GM12878 (cell line): ENCODE measurements around the gene MASP1. TPM values are rescaled to one million over a fixed set of nuclear protein-coding genes. Genes with fewer than 3 reads are reported as not detected.

ENCODE experiments used
- ATAC-seq: fragments of 200-7000 bp; cut with Tn5 transposase; 3 replicates; pipeline ENCODE4 v1.9.1; 2020; ENCODE audit warnings: mild to moderate bottlenecking, moderate library complexity
- BruUV-seq: library from RNA; stranded (reverse); fragments of 400-500 nt; replicated peaks from 2 replicates; lab custom pipeline; 2021; lab: Mats Ljungman, UMichigan
- CTCF ChIA-PET: fragments of 300-600 bp; sonication (Branson Sonifier 250); formaldehyde crosslinking; extraction: SDS; loops from one replicate; lab custom pipeline; 2021; ENCODE audit warnings: inconsistent platforms; lab: Yijun Ruan, JAX
- POLR2A ChIA-PET: fragments of 350-600 bp; formaldehyde crosslinking; extraction: SDS; loops from one replicate; lab custom pipeline; 2021; ENCODE audit warnings: inconsistent platforms; lab: Charles Lee
- RAD21 ChIA-PET: fragments of 300-600 bp; sonication (Branson Sonifier 250); formaldehyde crosslinking; loops from one replicate; lab custom pipeline; 2023; ENCODE audit warnings: antibody characterized with exemption; ENCODE audit not compliant: unreplicated experiment; lab: Charles Lee
- SMC1A ChIA-PET: fragments of 300-600 bp; sonication (Branson Sonifier 250); formaldehyde crosslinking; loops from one replicate; lab custom pipeline; 2023; ENCODE audit not compliant: unreplicated experiment, uncharacterized antibody; lab: Charles Lee
- DNase-seq: peaks from one replicate; pipeline ENCODE4 v3.0.0-alpha.2; 2011; ENCODE audit warnings: low read depth, low spot score
- FAIRE-seq: peaks from 3 replicates; lab custom pipeline; 2011; peaks lifted over from hg19 to GRCh38; lab: Jason Lieb, UNC
- H2AFZ ChIP-seq: 2 replicates; pipeline ENCODE4 v1.6.0; 2011; ENCODE audit warnings: low read depth, low read length, control low read depth; ENCODE audit not compliant: control insufficient read depth
- H3K27ac ChIP-seq: 2 replicates; pipeline ENCODE4 v1.5.1; 2011; ENCODE audit warnings: control low read depth; ENCODE audit not compliant: control insufficient read depth, insufficient read depth
- H3K27me3 ChIP-seq, 2 experiments: replicated peaks in 1 of 2; 2 replicates each; pipeline versions ENCODE4 v1.6.0 to v1.6.1; 2011; ENCODE audit warnings: low read length in 1 of 2; ENCODE audit not compliant: control insufficient read depth in 2 of 2, insufficient read depth in 2 of 2
- H3K36me3 ChIP-seq, 2 experiments: 2 replicates each; pipeline ENCODE4 v1.5.1; 2011; ENCODE audit warnings: low read length in 1 of 2; ENCODE audit not compliant: control insufficient read depth in 2 of 2, insufficient read depth in 2 of 2
- H3K4me1 ChIP-seq: 2 replicates; pipeline ENCODE4 v1.6.1; 2011; ENCODE audit warnings: mild to moderate bottlenecking, low read length, moderate library complexity, mixed read lengths; ENCODE audit not compliant: control insufficient read depth, insufficient read depth
- H3K4me2 ChIP-seq: 2 replicates; pipeline ENCODE4 v1.6.0; 2011; ENCODE audit warnings: control low read depth; ENCODE audit not compliant: control insufficient read depth, insufficient read depth
- H3K4me3 ChIP-seq: fragments of 200-600 bp; sonication (generic); 2 replicates; pipeline ENCODE4 v1.5.1; 2016
- H3K79me2 ChIP-seq: 2 replicates; pipeline ENCODE4 v1.6.0; 2011; ENCODE audit warnings: low read length; ENCODE audit not compliant: control insufficient read depth, insufficient read depth
- H3K9ac ChIP-seq: 2 replicates; pipeline ENCODE4 v1.8.0; 2011; ENCODE audit warnings: low read length, control low read depth, mixed read lengths; ENCODE audit not compliant: control insufficient read depth, insufficient read depth
- H3K9me3 ChIP-seq: replicated peaks from 3 replicates; pipeline ENCODE4 v1.5.1; 2011; ENCODE audit warnings: mild to moderate bottlenecking, low read length; ENCODE audit not compliant: control insufficient read depth, insufficient read depth
- H4K20me1 ChIP-seq: 2 replicates; pipeline ENCODE4 v1.6.0; 2011; ENCODE audit not compliant: control insufficient read depth, insufficient read depth
- ASH2L ChIP-seq: fragments of 300-600, 200-600 bp; sonication (generic); IDR thresholded peaks from 2 replicates; pipeline ENCODE4 v1.6.1; 2017; ENCODE audit warnings: low read depth, mild to moderate bottlenecking, borderline replicate concordance
- CBX3 ChIP-seq: fragments of 200-600 bp; sonication (generic); IDR thresholded peaks from 2 replicates; pipeline ENCODE4 v1.6.1; 2016; ENCODE audit warnings: low read depth, borderline replicate concordance
- CEBPZ ChIP-seq: fragments of 150-350 bp; IDR thresholded peaks from 2 replicates; pipeline ENCODE4 v1.6.1; 2016; ENCODE audit warnings: low read depth, low read length
- EED ChIP-seq: sonication (generic); IDR thresholded peaks from 2 replicates; pipeline ENCODE4 v1.6.1; 2016; ENCODE audit warnings: antibody characterized with exemption, low read depth
- ETV6 ChIP-seq, 2 experiments: fragments of 450-650 bp in 1 of 2; IDR thresholded peaks in 1 of 2; conservative IDR thresholded peaks in 1 of 2; 2 replicates each; pipeline ENCODE4 v1.6.1; 2014; ENCODE audit warnings: antibody characterized with exemption in 1 of 2, borderline replicate concordance in 1 of 2, low read depth in 1 of 2, mild to moderate bottlenecking in 1 of 2, moderate library complexity in 1 of 2
- HCFC1 ChIP-seq: fragments of 150-350 bp; IDR thresholded peaks from 2 replicates; pipeline ENCODE4 v1.6.1; 2014; ENCODE audit warnings: low read length
- HDGF ChIP-seq: fragments of 450-650 bp; IDR thresholded peaks from 2 replicates; pipeline ENCODE4 v1.6.1; 2016; ENCODE audit warnings: antibody characterized with exemption
- KDM1A ChIP-seq: fragments of 200-600 bp; sonication (generic); IDR thresholded peaks from 2 replicates; pipeline ENCODE4 v1.6.1; 2016; ENCODE audit warnings: borderline replicate concordance
- KLF5 ChIP-seq: fragments of 450-650 bp; IDR thresholded peaks from 2 replicates; pipeline ENCODE4 v1.6.1; 2014; ENCODE audit warnings: mild to moderate bottlenecking; ENCODE audit not compliant: partially characterized antibody
- LARP7 ChIP-seq: fragments of 450-650 bp; IDR thresholded peaks from 2 replicates; pipeline ENCODE4 v1.6.1; 2017; ENCODE audit warnings: mild to moderate bottlenecking
- MEF2A ChIP-seq: IDR thresholded peaks from 2 replicates; pipeline ENCODE4 v1.6.1; 2011; ENCODE audit warnings: low read depth, mild to moderate bottlenecking, low read length, moderate library complexity; ENCODE audit not compliant: insufficient read depth
- NKRF ChIP-seq: fragments of 450-650 bp; conservative IDR thresholded peaks from 2 replicates; pipeline ENCODE4 v1.6.1; 2017; ENCODE audit warnings: mild to moderate bottlenecking, moderate library complexity
- NR2F1 ChIP-seq: fragments of 450-650 bp; conservative IDR thresholded peaks from 2 replicates; pipeline ENCODE4 v1.6.1; 2017; ENCODE audit warnings: mild to moderate bottlenecking
- POLR2AphosphoS2 ChIP-seq: IDR thresholded peaks from 2 replicates; pipeline ENCODE4 v1.6.1; 2011; ENCODE audit warnings: low read depth, mild to moderate bottlenecking, low read length, improper control_type of control experiment, moderate library complexity
- RCOR1 ChIP-seq: conservative IDR thresholded peaks from 2 replicates; pipeline ENCODE4 v1.6.1; 2012; ENCODE audit warnings: low read depth, low read length, improper control_type of control experiment
- RUNX3 ChIP-seq: IDR thresholded peaks from 2 replicates; pipeline ENCODE4 v1.6.1; 2012; ENCODE audit warnings: low read length, inconsistent platforms
- SPI1 ChIP-seq: IDR thresholded peaks from 2 replicates; pipeline ENCODE4 v1.6.1; 2011; ENCODE audit warnings: low read depth, mild to moderate bottlenecking, low read length, moderate library complexity, borderline replicate concordance; ENCODE audit not compliant: insufficient read depth
- STAT1 ChIP-seq: fragments of 450-650 bp; conservative IDR thresholded peaks from 2 replicates; pipeline ENCODE4 v1.6.1; 2014; ENCODE audit warnings: antibody characterized with exemption, mild to moderate bottlenecking
- TCF12 ChIP-seq: IDR thresholded peaks from 2 replicates; pipeline ENCODE4 v1.6.1; 2011; ENCODE audit warnings: low read depth, mild to moderate bottlenecking, low read length
- ZNF207 ChIP-seq: fragments of 450-650 bp; IDR thresholded peaks from 2 replicates; pipeline ENCODE4 v1.6.1; 2014; ENCODE audit warnings: antibody characterized with exemption, mild to moderate bottlenecking, borderline replicate concordance
- ZNF274 ChIP-seq: IDR thresholded peaks from one replicate; pipeline ENCODE4 v1.8.0; 2011; ENCODE audit not compliant: insufficient read length, insufficient read depth
- WGBS: methylation state at CpG from one replicate; pipeline ENCODE4 v1.1.6; 2016; ENCODE audit warnings: low lambda C conversion rate; ENCODE audit not compliant: insufficient replicate concordance, insufficient coverage; ENCODE audit errors: missing lambda C conversion rate; 5-methylcytosine and 5-hydroxymethylcytosine counted together
- in situ Hi-C: fragments of 300-500 bp; cut with MboI; formaldehyde crosslinking; loops from 9 replicates; pipeline ENCODE4 v1.14.3; 2018; ENCODE audit warnings: mixed read lengths
- intact Hi-C: fragments of 100-400 bp; cut with micrococcal nuclease; formaldehyde crosslinking; loops from one replicate; pipeline ENCODE4 v1.14.2; 2022; ENCODE audit not compliant: unreplicated experiment
- polyA plus RNA-seq, 11 experiments: library from polyadenylated mRNA; depleted of rRNA in 4 of 11; unstranded in 6 of 11; stranded (reverse) in 5 of 11; fragments of >200 nt; fragmentation: Nextera tagmentation in 4 of 11; fragmentation: Illumina TruSeq in 1 of 11; extraction: Ambion mirVana in 4 of 11; extraction: Trizol in 1 of 11; gene quantifications; 1 replicate in 1 of 11; 2 replicates in 10 of 11; pipeline versions ENCODE4 v1.2.1 to v1.2.3, GENCODE V29; 2011 to 2016; ENCODE audit warnings: inconsistent platforms in 2 of 11, missing spikeins in 2 of 11, low read depth in 1 of 11
- total RNA-seq, 4 experiments: library from RNA; depleted of rRNA in 3 of 4; stranded (reverse); fragments of >200 nt in 3 of 4; fragmentation: Illumina TruSeq in 1 of 4; extraction: Trizol in 1 of 4; gene quantifications; 2 replicates each; pipeline versions ENCODE4 v1.2.1 to v1.2.3, GENCODE V29; 2013 to 2021

The MASP1 gene
- total and polyA plus RNA-seq, 10 of the 15 experiments (the other 5 are each of a cell fraction or from before 2014, with no cell fraction given): 0.05 TPM; not detected in 9

GRCh38 chr3:187251599-187251998 lies 39.9 kb downstream of the MASP1 start (continued):
- no peak for TF ChIP-seq ZNF207
- no peak for TF ChIP-seq MEF2A
- TF ChIP-seq RCOR1: no peak
- no peak for TF ChIP-seq LARP7

- no peaks in the 10 kb centered on the region for H3K9me3 ChIP-seq
- ATAC-seq (no peak), FAIRE-seq (no peak), DNase-seq (no peak)
- no peak overlapping the region for H3K4me3 ChIP-seq
- CTCF ChIA-PET: no interaction called here
- H4K20me1 ChIP-seq: no peaks in the 10 kb centered on the region
- 3% methylated on average over 3 of the region's 3 CpGs for WGBS
- H2AFZ ChIP-seq: no peak overlapping the region
- SMC1A ChIA-PET: no interaction called here
- no peak overlapping the region for H3K4me2 ChIP-seq
- no peak overlapping the region for H3K27ac ChIP-seq
- no peak overlapping the region for H3K9ac ChIP-seq
- no peaks in the 10 kb centered on the region; a peak in 2 of 4 replicates for H3K27me3 ChIP-seq
- peaks cover 3% of the 10 kb centered on the region; the same call in 1 of the 2 replicates for H3K4me1 ChIP-seq
- H3K79me2 ChIP-seq: no peaks in the 10 kb centered on the region
- POLR2A ChIA-PET: no interaction called here
- intact Hi-C loops: no loop called here
- H3K36me3 ChIP-seq: no peaks in the 10 kb centered on the region
- BruUV-seq: no TSS peak
- in situ Hi-C loops: no loop called here
- RAD21 ChIA-PET: no interaction called here
- TF ChIP-seq RUNX3 (no peak), KDM1A (no peak), HDGF (no peak), EED (no peak), STAT1 (no peak), NKRF (no peak), LARP7 (no peak), NR2F1 (no peak), POLR2AphosphoS2 (no peak), CEBPZ (no peak), ETV6 (conservative IDR thresholded peaks at IDR 0.05 in 1 of 2, IDR thresholded peaks at IDR 0.05 in 1 of 2; ENCODE audit: borderline replicate concordance in 1 of 2, low read depth in 1 of 2) (no peak), ASH2L (no peak), SPI1 (no peak), ZNF274 (no peak), TCF12 (no peak), HCFC1 (no peak), KLF5 (no peak), CBX3 (no peak)
Observed at GRCh38 chr3:187247398-187247797, 44.1 kb downstream of the MASP1 start.
